K562 treated with DMSO at 1 percent for 24 hours (cell line): ENCODE measurements around the gene TMPRSS11E. TPM values are rescaled to one million over a fixed set of nuclear protein-coding genes. Genes with fewer than 3 reads are reported as not detected.

Experiments used
- total RNA-seq: library from RNA; unstranded; fragments of 300-600 nt; gene quantifications from 2 replicates; pipeline ENCODE4 v1.2.3, GENCODE V29; 2022; ENCODE audit warnings: low read depth; ENCODE audit not compliant: insufficient read depth

Gene TMPRSS11E, protein sequence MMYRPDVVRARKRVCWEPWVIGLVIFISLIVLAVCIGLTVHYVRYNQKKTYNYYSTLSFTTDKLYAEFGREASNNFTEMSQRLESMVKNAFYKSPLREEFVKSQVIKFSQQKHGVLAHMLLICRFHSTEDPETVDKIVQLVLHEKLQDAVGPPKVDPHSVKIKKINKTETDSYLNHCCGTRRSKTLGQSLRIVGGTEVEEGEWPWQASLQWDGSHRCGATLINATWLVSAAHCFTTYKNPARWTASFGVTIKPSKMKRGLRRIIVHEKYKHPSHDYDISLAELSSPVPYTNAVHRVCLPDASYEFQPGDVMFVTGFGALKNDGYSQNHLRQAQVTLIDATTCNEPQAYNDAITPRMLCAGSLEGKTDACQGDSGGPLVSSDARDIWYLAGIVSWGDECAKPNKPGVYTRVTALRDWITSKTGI
- not detected in 2 replicates for total RNA-seq

DNA sequence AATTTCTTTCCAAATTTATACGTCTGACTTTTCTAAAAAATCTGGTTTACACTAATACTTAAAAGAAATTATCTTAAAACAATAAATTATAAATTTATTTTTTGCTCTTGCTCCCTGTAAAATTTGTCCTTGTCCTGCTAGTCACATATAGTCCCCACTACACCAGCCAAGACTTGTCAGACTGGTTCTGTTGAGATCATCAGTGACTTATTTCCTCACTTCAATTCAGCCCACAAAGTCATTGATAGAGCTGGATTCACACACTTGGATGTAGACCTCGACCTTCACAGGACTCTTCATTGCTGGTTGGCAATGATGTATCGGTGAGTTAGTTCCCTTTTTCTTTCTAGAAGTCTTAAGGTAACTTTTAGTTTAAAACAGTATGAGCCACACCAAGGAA, at the start of gene TMPRSS11E:
TSS of gene TMPRSS11E (plus strand) at position 263 of the 400 bp plus-strand sequence. CDS start at position 313, 50 bp downstream.

Other genes with a start within 250 kb of the TMPRSS11E start
- not detected in 2 replicates for gene TMPRSS11B, start 201.8 kb upstream of the TMPRSS11E start, total RNA-seq
- gene YTHDC1, start 97.4 kb upstream of the TMPRSS11E start, total RNA-seq, result 33.8 and 34.9 TPM in 2 replicates
- not detected in 2 replicates for gene UGT2B17, start 128.9 kb downstream of the TMPRSS11E start, total RNA-seq
- gene UGT2B15, start 223.2 kb downstream of the TMPRSS11E start, total RNA-seq, result 0.16 TPM in 1 of 2 replicates, not detected in the other